GM21447 (cell line): ENCODE measurements around the gene ULBP1.
"Not testable (repeated sequence)": the region's sequence is repeated elsewhere in the genome, so short reads cannot be mapped to it uniquely, and the experiment has no call there.

Experiments
- ATAC-seq: cut with Tn5 transposase; IDR thresholded peaks from one replicate; pipeline ENCODE4 v1.9.1; 2021; ENCODE audit not compliant: unreplicated experiment

The ULBP1 gene

GRCh38 chr6:149933036-149933435, 30.7 kb upstream of the ULBP1 start:
- no peak for ATAC-seq

GRCh38 chr6:149933461-149933860, 30.3 kb upstream of the ULBP1 start:
- no peak for ATAC-seq

- ATAC-seq, result no peak
These were observed 29.2 kb upstream of the ULBP1 start for GRCh38 chr6:149934249-149935156.

GRCh38 chr6:149935246-149935645, 28.5 kb upstream of the ULBP1 start:
- ATAC-seq, result no peak

- ATAC-seq, result no peak
These were observed 28.1 kb upstream of the ULBP1 start for GRCh38 chr6:149935668-149936067.

GRCh38 chr6:149936743-149937142, 27.0 kb upstream of the ULBP1 start:
- no peak for ATAC-seq

GRCh38 chr6:149938013-149938570, 25.7 kb upstream of the ULBP1 start:
- not testable (repeated sequence) for ATAC-seq

GRCh38 chr6:149938571-149939355, 25.0 kb upstream of the ULBP1 start:
- ATAC-seq, result peak; percentile 86

- ATAC-seq, result no peak
These were observed 24.4 kb upstream of the ULBP1 start for GRCh38 chr6:149939356-149939648.

- no peak for ATAC-seq
These were observed 23.7 kb upstream of the ULBP1 start for GRCh38 chr6:149939909-149940671.

GRCh38 chr6:149940672-149940982, 23.1 kb upstream of the ULBP1 start:
- no peak for ATAC-seq

GRCh38 chr6:149941583-149942460, 21.9 kb upstream of the ULBP1 start, which contains the start of gene ULBP2:
Gene ULBP2 (plus strand): TSS chr6:149942014. CDS start chr6:149942073, 59 bp downstream.
- ATAC-seq, result no peak

GRCh38 chr6:149942461-149942829, 21.3 kb upstream of the ULBP1 start:
- no peak for ATAC-seq

- ATAC-seq, result not testable (repeated sequence)
These were observed 20.4 kb upstream of the ULBP1 start for GRCh38 chr6:149943321-149943720.

GRCh38 chr6:149945276-149945675, 18.5 kb upstream of the ULBP1 start:
- ATAC-seq, result not testable (repeated sequence)

GRCh38 chr6:149946631-149947030, 17.1 kb upstream of the ULBP1 start:
- ATAC-seq, result not testable (repeated sequence)

- not testable (repeated sequence) for ATAC-seq
These were observed 16.2 kb upstream of the ULBP1 start for GRCh38 chr6:149947533-149947932.

- ATAC-seq, result no peak
These were observed 15.7 kb upstream of the ULBP1 start for GRCh38 chr6:149948011-149948410.

GRCh38 chr6:149948616-149949015, 15.1 kb upstream of the ULBP1 start:
- no peak for ATAC-seq

- ATAC-seq, result no peak
These were observed 13.3 kb upstream of the ULBP1 start for GRCh38 chr6:149950423-149950822.
